HG02938 (cell line): Measurements from ENCODE around the gene VPS13C.

Experiments
- ATAC-seq: cut with Tn5 transposase; IDR thresholded peaks from one replicate; pipeline ENCODE4 v1.9.1; 2021; ENCODE audit warnings: mild to moderate bottlenecking, moderate library complexity; ENCODE audit not compliant: unreplicated experiment

VPS13C gene

GRCh38 chr15:61827131-61827530 is 233.1 kb downstream of the VPS13C start:
- ATAC-seq, result no peak

GRCh38 chr15:61824291-61824690 is 236.0 kb downstream of the VPS13C start:
- ATAC-seq, result no peak

GRCh38 chr15:61822511-61822910 is 237.7 kb downstream of the VPS13C start:
- no peak for ATAC-seq

- no peak for ATAC-seq
These were observed 239.3 kb downstream of the VPS13C start for GRCh38 chr15:61820951-61821350.

DNA sequence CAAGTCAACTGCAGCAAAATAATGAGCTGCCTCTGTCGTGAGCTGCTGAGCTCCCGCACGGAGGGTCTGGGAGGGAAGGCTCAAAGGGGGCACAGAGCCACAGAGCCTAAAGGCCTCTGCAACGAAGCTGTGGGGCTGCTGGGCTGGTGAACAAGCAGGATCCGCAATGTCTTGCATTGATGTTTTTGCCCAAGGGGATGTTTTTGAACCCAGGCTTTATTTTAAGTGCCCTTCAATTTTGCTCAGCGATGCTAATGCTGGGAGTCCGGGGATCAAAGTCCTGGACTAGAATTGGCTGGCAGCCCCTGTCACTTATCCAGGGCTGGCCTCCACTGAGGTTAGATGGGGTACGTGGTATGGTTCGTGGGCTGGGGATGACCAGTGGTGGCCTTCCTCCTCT is 240.0 kb downstream of the VPS13C start:
- no peak for ATAC-seq

GRCh38 chr15:61819386-61819785 is 240.9 kb downstream of the VPS13C start:
- no peak for ATAC-seq

- ATAC-seq, result no peak
These were observed 241.4 kb downstream of the VPS13C start for GRCh38 chr15:61818801-61819200.

GRCh38 chr15:61816856-61817255 is 243.4 kb downstream of the VPS13C start:
- no peak for ATAC-seq

DNA sequence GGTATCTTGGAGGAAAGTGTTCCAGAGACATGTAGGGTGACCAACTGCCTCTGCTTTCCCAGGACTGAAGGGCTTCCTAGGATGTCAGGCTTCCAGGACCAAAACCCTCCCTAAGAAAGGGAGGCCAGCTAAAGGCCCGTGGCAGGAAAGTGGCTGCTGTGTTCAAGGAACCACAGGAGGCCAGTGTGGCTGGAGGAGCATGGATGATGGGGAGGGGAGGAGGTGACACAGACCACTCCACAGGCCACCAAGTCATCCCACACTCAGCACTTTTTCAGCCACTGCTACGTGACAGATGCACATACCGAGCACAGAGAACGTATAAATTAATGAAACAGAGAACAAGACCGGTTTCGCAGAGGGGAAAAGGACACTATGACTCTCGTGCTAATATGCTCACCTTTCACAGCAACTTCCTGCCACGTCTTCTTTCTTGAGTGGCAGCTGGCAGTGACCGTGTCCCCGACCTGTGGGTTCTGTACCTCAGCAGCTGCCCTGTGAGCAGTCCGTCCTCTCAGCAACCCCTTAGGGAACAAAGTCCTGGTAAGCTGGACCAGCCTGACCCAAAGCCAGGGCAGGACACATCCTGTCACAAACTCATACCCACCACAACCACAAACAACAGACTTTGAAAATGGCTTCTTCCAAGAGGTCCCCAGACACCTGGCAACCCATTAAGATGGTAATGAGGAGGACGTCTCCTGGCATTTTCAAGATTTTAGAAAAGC is 244.7 kb downstream of the VPS13C start:
- no peak for ATAC-seq

DNA sequence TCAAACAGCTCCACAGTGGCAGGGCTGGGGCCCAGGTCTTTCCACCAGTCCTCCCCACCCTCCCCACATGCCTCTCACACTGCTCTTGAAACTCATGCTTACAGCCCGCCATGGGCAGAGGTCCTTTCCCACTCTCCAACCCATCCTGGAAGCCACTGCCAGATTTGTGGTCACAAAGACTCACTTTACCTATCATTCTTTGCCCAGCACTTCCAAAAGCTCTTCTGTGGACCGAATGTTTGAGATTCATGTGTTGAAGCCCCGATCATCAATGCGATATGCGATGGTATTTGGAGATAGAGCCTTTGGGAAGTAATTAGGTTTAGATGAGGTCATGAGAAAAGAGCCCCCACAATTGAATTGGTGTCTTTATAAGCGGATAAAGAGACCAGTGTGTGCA is 247.8 kb downstream of the VPS13C start:
- no peak for ATAC-seq

DNA sequence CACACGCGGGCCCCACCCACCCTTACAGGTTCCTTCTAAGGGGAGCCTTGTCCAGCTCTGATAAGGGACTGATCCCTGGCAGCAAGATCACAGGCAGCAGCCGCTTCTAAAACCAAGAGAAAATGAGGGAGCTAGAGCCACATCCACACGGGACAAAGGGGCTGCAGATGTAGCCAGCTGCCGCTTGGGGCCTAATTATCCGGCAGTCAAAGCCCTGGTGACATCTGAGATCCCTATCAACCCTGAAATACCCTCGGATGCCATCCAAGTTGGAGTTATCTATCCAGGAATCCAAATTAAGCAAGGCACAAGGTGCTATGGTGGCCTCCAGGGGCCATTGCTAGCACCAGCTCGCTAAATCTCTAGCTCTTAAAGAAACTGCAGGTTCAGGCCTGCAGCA is 248.3 kb downstream of the VPS13C start:
- no peak for ATAC-seq

GRCh38 chr15:61809216-61809615 is 251.0 kb downstream of the VPS13C start:
- no peak for ATAC-seq

DNA sequence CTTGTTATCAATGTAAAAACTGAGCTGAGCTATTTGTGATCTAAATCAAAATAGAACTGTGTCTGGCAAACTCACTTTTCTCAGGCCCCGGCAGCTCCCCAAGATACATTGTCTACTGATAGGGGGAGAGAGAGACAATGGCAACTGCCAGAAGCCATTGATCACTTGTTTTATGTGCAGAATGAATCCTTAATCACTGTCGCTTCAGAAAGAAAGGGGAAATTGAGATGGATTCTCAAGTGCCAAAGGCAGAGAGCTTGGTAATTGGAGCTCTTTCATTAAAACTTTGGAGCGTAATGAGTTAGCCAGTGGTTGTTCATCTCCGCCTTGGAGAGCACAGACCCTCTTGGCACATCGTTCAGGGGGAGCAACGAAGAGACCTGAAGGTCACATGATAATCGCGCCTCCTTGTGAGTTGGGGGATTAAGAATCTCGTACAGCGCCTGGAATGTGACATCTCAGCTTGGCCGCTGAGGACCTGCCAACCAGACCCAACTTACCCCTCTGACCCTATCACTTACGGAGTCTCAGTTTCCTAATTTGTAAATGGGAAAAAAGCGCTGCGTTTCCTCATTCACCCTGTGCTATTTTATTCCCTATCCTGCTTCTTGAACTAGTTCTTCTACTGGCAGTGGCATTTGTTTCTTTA is 252.8 kb downstream of the VPS13C start:
- ATAC-seq, result no peak
